Measurements from ENCODE around the gene TRMO.

The TRMO gene

GRCh38 chr9:97863314-97863713, 59.0 kb downstream of the TRMO start:
- ATAC-seq (replicated peaks; ENCODE audit: extremely low read depth, poor library complexity, severe bottlenecking), result no peak
- H3K27me3 Mint-ChIP-seq, result peaks cover 81% of the 10 kb centered on the region

GRCh38 chr9:97861148-97861475, 61.2 kb downstream of the TRMO start:
- ATAC-seq (replicated peaks; ENCODE audit: extremely low read depth, poor library complexity, severe bottlenecking), result no peak
- H3K27me3 Mint-ChIP-seq, result peaks cover 92% of the 10 kb centered on the region

More at GRCh38 chr9:97863314-97863713, 59.0 kb downstream of the TRMO start:
- Mint-ChIP-seq H3K27ac (ENCODE audit: low read depth) (no peak overlapping the region), H3K4me1 (no peaks in the 10 kb centered on the region), H3K36me3 (ENCODE audit: insufficient read depth) (peaks cover 2% of the 10 kb centered on the region), H3K9me3 (peaks cover 21% of the 10 kb centered on the region), H3K4me3 (no peak overlapping the region)
- no peak for DNase-seq (ENCODE audit: low spot score in 2 of 2)

DNA sequence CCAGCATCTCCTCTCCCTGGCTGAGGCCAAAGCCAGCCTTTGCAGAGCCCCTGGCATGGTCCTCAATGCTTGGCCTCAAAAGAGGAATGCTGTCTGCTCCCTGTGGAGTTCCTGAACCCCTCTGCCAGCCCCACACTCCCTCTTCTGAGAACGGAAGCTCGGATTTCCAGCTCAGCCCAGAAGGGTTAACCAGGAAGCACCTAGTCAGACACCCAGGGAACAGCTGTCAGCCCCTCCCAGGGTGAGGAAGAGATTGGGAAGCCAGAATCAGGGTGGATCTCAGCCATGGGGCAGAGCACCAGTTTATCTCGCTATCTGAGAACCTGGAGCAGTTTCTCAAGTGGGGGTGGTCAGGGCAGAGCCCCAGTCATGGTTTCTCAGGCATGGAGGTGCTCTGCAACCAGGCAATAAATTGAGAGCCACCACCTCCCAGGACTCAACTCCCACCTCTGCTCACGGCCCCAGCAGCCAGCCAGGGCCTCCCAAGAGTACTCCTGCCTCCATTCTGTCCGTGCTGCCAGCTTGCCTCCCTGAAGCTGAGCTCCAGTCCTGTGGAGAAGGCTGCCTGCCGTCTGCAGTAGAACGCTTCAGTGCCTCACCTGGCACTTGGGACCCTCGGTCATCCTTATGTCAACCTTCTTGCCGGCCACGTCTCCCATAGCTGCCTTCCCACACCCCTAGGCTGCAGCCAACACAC, 61.7 kb downstream of the TRMO start:
- H3K9me3 Mint-ChIP-seq, result peaks cover 6% of the 10 kb centered on the region
- no peak overlapping the region for H3K27ac Mint-ChIP-seq (ENCODE audit: low read depth)
- peaks cover 2% of the 10 kb centered on the region for H3K36me3 Mint-ChIP-seq (ENCODE audit: insufficient read depth)
- H3K27me3 Mint-ChIP-seq, result peaks cover 92% of the 10 kb centered on the region
- DNase-seq (ENCODE audit: low spot score in 2 of 2), result no peak
- H3K4me1 Mint-ChIP-seq, result peaks cover 6% of the 10 kb centered on the region
- ATAC-seq (replicated peaks; ENCODE audit: extremely low read depth, poor library complexity, severe bottlenecking), result no peak
- no peak overlapping the region for H3K4me3 Mint-ChIP-seq

More at GRCh38 chr9:97861148-97861475, 61.2 kb downstream of the TRMO start:
- Mint-ChIP-seq H3K9me3 (peaks cover 11% of the 10 kb centered on the region), H3K4me3 (no peak overlapping the region), H3K27ac (ENCODE audit: low read depth) (no peak overlapping the region), H3K4me1 (peaks cover 6% of the 10 kb centered on the region), H3K36me3 (ENCODE audit: insufficient read depth) (peaks cover 2% of the 10 kb centered on the region)
- DNase-seq (ENCODE audit: low spot score in 2 of 2), result no peak

DNA sequence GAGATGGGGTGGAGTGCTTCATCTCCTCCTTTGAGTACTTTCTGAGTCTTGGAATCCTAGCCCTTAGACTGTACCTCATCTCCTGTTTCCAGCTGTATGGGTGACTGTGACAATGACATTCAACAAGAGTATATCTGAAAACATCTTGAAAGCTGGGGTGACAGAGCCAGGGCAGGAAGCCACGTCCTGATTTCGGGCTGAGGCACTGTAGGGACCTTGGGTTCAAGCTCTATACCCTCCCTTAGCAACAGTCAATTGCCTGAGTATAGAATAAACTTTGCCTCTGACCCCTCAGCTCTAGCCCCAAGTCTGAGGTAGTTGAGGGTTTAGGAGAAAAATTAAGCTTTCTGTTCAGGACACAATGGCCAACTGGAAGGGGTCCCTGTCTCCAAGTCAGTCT, 63.0 kb downstream of the TRMO start:
- Mint-ChIP-seq H3K4me1 (peaks cover 6% of the 10 kb centered on the region), H3K4me3 (no peak overlapping the region), H3K36me3 (ENCODE audit: insufficient read depth) (no peaks in the 10 kb centered on the region), H3K27ac (ENCODE audit: low read depth) (no peak overlapping the region), H3K27me3 (peaks cover 89% of the 10 kb centered on the region), H3K9me3 (no peaks in the 10 kb centered on the region)
- ATAC-seq (replicated peaks; ENCODE audit: extremely low read depth, poor library complexity, severe bottlenecking) (no peak), DNase-seq (ENCODE audit: low spot score in 2 of 2) (no peak)

GRCh38 chr9:97858826-97859225, 63.5 kb downstream of the TRMO start:
- no peak overlapping the region for H3K4me3 Mint-ChIP-seq
- peaks cover 10% of the 10 kb centered on the region for H3K4me1 Mint-ChIP-seq
- DNase-seq (ENCODE audit: low spot score in 2 of 2) (no peak), ATAC-seq (replicated peaks; ENCODE audit: extremely low read depth, poor library complexity, severe bottlenecking) (no peak)
- H3K36me3 Mint-ChIP-seq (ENCODE audit: insufficient read depth), result peaks cover 3% of the 10 kb centered on the region
- H3K9me3 Mint-ChIP-seq, result no peaks in the 10 kb centered on the region
- peaks cover 89% of the 10 kb centered on the region for H3K27me3 Mint-ChIP-seq
- no peak overlapping the region for H3K27ac Mint-ChIP-seq (ENCODE audit: low read depth)

GRCh38 chr9:97858393-97858713, 63.9 kb downstream of the TRMO start:
- no peaks in the 10 kb centered on the region for H3K9me3 Mint-ChIP-seq
- H3K27me3 Mint-ChIP-seq, result peaks cover 92% of the 10 kb centered on the region
- no peak for DNase-seq (ENCODE audit: low spot score in 2 of 2)
- no peak for ATAC-seq (replicated peaks; ENCODE audit: extremely low read depth, poor library complexity, severe bottlenecking)
- no peak overlapping the region for H3K27ac Mint-ChIP-seq (ENCODE audit: low read depth)
- H3K4me3 Mint-ChIP-seq, result no peak overlapping the region
- peaks cover 3% of the 10 kb centered on the region for H3K36me3 Mint-ChIP-seq (ENCODE audit: insufficient read depth)
- peaks cover 11% of the 10 kb centered on the region for H3K4me1 Mint-ChIP-seq

DNA sequence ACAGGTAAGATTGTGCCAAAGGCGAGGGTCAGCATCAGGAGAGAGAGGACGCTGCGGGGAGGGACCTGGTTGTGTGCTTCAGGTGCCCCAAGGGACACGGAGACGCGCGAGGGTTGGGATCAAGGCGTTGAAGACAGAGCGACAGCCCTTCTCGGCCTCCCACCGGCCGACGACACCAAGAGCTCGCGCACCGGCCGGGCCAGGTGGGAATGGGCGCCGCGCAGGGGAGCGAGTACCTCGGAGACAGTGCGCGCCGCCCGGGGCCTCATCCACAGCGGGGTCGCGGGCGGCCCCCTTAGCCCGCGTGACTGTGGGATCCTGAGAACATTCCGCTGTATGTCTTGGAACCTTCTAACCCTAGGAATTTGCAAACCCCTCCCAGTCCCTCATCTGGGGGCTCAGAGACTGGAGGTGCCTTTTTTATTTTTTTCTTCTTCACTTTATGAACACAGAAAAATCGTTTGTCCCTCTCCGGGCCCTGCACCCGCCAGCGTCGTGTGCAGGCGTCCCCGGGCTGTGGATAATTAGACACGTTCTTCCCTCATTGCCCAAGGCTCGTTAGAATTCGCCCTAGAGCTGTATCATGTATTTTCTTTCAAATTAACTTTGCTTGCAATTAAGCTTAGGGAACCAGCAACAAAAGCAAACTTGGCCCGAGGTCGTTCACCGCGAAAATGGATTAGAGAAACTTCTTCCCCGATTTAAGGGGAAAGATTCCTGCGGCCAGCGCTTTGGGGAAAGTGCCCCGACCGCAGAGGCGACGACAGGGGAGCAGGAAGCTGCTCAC, 64.5 kb downstream of the TRMO start:
- Mint-ChIP-seq H3K4me3 (no peak overlapping the region), H3K36me3 (ENCODE audit: insufficient read depth) (peaks cover 3% of the 10 kb centered on the region), H3K27me3 (peaks cover 97% of the 10 kb centered on the region), H3K27ac (ENCODE audit: low read depth) (no peak overlapping the region), H3K4me1 (peaks cover 14% of the 10 kb centered on the region), H3K9me3 (no peaks in the 10 kb centered on the region)
- DNase-seq (ENCODE audit: low spot score in 2 of 2), result no peak
- ATAC-seq (replicated peaks; ENCODE audit: extremely low read depth, poor library complexity, severe bottlenecking), result no peak

- Mint-ChIP-seq H3K4me1 (peaks cover 14% of the 10 kb centered on the region), H3K4me3 (no peak overlapping the region), H3K36me3 (ENCODE audit: insufficient read depth) (peaks cover 5% of the 10 kb centered on the region), H3K27ac (ENCODE audit: low read depth) (no peak overlapping the region), H3K9me3 (no peaks in the 10 kb centered on the region), H3K27me3 (peaks cover 97% of the 10 kb centered on the region)
- ATAC-seq (replicated peaks; ENCODE audit: extremely low read depth, poor library complexity, severe bottlenecking) (no peak), DNase-seq (ENCODE audit: low spot score in 2 of 2) (no peak)
These were observed 65.3 kb downstream of the TRMO start for GRCh38 chr9:97856857-97857605.

DNA sequence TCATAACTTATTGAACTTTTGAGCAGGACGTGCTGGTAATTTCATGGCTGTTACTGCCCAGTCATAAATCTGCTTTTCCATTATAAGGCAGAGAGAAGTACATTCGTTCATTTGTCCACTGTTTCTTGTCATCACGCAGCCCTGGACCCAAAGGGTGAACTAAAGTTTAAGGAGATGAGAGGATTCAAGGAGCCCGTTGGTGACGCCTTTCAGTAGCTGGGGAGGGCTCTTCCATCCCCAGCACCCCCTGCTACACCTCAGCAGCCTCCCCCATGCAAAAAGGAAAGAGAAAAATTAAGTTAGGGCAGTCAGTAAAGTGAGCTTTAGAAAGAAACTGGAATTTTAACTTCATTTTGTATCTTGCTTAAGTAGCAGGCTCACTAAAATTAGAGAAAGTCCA, 66.4 kb downstream of the TRMO start:
- ATAC-seq (replicated peaks; ENCODE audit: extremely low read depth, poor library complexity, severe bottlenecking) (no peak), DNase-seq (ENCODE audit: low spot score in 2 of 2) (no peak)
- peaks cover 14% of the 10 kb centered on the region for H3K4me1 Mint-ChIP-seq
- no peaks in the 10 kb centered on the region for H3K9me3 Mint-ChIP-seq
- H3K27ac Mint-ChIP-seq (ENCODE audit: low read depth), result no peak overlapping the region
- H3K27me3 Mint-ChIP-seq, result peaks cover 93% of the 10 kb centered on the region
- H3K4me3 Mint-ChIP-seq, result no peak overlapping the region
- peaks cover 5% of the 10 kb centered on the region for H3K36me3 Mint-ChIP-seq (ENCODE audit: insufficient read depth)

- Mint-ChIP-seq H3K4me1 (peaks cover 14% of the 10 kb centered on the region), H3K36me3 (ENCODE audit: insufficient read depth) (peaks cover 5% of the 10 kb centered on the region), H3K4me3 (peak overlapping the region; percentile 27), H3K27me3 (peaks cover 93% of the 10 kb centered on the region), H3K27ac (ENCODE audit: low read depth) (no peak overlapping the region), H3K9me3 (no peaks in the 10 kb centered on the region)
- no peak for DNase-seq (ENCODE audit: low spot score in 2 of 2)
- no peak for ATAC-seq (replicated peaks; ENCODE audit: extremely low read depth, poor library complexity, severe bottlenecking)
These were observed 66.8 kb downstream of the TRMO start for GRCh38 chr9:97855486-97855875.

DNA sequence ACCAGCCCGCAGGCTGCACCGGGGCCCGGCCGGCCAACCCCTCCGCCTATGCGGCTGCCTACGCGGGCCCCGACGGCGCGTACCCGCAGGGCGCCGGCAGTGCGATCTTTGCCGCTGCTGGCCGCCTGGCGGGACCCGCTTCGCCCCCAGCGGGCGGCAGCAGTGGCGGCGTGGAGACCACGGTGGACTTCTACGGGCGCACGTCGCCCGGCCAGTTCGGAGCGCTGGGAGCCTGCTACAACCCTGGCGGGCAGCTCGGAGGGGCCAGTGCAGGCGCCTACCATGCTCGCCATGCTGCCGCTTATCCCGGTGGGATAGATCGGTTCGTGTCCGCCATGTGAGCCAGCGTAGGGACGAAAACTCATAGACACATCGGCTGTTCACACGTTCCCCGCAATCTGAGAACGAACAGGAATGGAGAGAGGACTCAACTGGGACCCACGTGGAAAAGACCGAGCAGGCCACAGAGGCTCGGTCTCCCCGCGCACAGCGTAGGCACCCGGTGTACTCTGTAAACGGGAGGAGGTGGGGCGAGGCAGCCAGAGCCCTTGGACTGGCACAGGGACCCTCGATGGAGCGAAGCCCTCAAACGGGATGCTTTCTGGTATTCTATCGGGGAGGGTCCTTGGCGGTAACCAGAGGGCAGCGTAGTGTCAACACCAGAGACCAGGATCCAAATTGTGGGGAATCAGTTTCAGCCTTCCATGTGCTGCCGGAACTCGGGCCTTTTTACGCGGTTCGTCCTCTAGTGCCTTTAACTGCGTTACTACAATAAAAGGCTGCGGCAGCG, 67.4 kb downstream of the TRMO start:
- no peak for DNase-seq (ENCODE audit: low spot score in 2 of 2)
- H3K9me3 Mint-ChIP-seq, result no peaks in the 10 kb centered on the region
- H3K27ac Mint-ChIP-seq (ENCODE audit: low read depth), result no peak overlapping the region
- peaks cover 93% of the 10 kb centered on the region for H3K27me3 Mint-ChIP-seq
- peak overlapping the region; percentile 86 for H3K4me3 Mint-ChIP-seq
- H3K4me1 Mint-ChIP-seq, result peaks cover 14% of the 10 kb centered on the region
- H3K36me3 Mint-ChIP-seq (ENCODE audit: insufficient read depth), result peaks cover 5% of the 10 kb centered on the region
- no peak for ATAC-seq (replicated peaks; ENCODE audit: extremely low read depth, poor library complexity, severe bottlenecking)

Measured in central memory CD8-positive, alpha-beta T cell (primary cell).